Activated T-cell treated with anti-CD3 and anti-CD28 coated beads for 1 hour (primary cell): ENCODE results near the gene FREM1.

Source experiments
- DNase-seq: peaks from one replicate; pipeline ENCODE4 v3.0.0-alpha.2; 2020; ENCODE audit warnings: low read depth

FREM1 gene

DNA sequence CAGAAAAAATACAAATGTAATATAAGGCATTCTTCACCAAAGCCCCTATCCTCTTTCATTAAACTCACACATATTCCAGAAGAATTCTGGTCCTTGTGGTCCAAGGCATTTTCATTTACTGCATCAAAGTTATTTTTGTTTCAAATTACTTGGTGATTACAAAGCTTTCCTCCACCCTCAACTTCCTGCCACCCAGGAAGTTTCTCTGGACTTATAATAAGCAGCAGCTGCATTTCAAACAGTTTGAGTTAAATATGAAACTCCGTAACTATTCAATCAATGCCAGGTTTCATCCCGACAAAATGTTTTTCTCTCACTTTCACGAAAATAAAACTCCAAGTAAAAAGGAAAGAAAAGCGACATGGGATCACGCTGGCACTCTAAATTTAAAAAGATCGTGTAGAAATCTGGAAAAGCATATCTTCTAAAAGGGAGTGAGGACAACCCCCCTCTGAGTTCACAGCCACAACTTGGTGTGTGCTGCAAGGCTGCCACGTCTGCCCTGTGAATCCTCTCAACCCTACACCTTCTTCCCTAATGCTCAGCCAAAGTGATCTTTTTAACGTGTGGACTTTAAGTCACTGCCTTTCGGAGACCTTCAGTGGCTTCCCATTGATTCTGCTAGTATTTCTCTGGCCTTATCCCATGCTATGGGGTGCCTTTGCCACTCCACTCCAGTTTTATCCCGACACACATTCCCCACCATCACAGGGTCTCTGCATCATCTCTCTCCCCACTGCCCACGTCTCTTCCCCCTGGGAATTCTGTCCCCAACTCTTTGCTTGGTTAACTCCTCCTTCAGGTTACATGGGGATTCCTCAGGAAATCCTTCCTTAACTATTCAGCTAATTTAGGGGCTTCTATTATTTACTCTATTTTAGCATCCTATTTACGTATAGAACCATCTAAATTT, 96.6 kb downstream of the FREM1 start:
- no peak for DNase-seq

DNA sequence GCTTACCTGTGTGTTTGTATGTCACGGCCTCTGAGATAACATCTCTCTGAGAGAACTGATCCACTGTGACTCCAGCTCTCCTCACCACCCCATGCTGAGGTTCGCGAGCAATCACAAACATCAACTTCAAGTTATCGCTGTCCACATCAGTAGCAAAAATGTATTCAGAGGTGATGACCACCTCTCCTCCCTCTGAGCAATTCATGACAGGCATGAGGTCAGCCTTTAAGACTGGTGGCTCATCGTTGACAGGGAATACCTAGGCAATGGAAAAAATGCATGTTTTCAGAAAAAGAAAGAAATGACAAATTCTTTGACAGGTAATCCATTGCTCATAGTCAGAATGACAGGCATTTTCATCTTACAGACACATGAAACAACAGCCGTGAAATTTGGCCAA, 97.4 kb downstream of the FREM1 start:
- DNase-seq, result no peak

DNA sequence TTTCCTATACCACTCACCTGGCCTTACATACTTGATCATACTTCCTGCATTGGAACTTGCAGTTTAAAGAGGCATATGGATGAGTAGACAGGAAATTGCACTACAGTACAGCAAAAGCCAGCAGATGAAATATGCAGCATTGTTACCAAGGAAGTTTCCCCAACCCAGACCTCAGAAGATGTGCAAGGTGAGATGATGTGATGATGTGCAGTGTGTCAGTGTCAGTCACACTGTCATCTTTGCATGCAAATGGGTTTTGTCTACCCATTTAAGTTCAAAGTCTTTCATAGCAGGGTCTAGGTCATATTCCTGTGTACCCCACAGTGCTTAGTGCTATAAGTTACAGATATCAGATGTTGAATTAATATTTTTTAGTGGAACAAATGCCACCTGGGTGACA, 98.4 kb downstream of the FREM1 start:
- DNase-seq, result no peak

DNA sequence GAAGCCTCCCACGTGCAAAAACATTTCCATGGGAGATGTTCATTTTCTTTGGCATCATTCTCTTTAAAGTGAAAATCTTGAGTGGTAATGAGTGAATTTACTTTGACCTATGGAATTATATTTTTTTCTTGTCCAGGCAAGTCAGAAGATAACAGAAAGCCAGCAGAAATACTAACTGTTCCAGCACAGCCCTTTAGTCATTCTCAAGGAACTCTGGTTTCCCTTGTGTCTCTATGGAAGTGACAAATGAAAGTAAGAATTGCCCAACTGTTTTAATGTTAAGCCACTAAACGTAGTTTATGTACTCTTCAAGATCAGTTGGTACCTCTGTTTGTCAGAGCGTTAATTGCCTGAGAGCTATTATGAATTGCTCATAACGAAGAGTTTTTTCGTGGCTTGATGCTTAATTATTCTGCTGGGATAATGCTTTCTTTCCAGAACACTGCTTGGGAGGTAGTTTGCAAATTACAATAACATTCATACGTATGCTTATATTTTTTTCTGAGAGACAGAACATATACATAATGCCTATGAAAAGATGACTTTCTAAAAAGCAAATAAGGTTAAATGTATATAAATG, 103.2 kb downstream of the FREM1 start:
- no peak for DNase-seq

DNA sequence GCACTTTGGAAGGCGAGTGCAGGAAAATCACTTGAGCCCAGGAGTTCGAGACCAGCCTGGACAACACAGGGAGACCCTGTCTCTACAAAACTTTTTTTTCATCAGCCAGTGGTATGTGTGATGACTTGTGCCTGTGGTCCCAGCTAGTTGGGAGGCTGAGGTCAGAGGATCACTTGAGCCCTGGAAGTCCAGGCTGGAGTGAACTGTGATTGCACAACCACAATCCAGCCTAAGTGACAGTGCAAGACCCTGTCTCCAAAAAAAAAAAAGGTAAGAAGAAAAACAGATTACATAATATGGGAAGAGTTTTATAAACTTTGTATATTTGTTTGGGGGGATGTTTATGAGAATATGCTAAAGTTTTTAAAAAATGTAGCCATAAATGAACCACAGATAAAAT, 111.2 kb downstream of the FREM1 start:
- DNase-seq, result no peak

DNA sequence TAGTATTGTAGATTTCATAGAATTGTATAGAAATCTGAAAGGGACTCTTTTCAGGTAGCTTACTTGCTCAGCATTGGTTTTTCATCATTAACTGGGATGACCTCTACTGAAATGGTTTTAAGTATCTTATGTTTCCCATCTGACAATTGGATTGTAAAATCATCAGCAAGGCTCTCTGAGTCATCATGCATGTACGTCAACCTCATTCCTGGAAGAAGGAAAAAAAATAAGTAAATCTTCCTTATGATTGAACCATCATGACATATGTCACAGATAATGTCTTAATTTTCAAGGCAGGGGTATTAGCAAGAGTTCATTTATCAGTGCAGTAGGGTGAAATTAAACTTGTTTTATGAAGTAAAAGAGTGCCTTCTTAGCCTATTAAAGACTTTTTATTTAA, 112.8 kb downstream of the FREM1 start:
- DNase-seq, result no peak

DNA sequence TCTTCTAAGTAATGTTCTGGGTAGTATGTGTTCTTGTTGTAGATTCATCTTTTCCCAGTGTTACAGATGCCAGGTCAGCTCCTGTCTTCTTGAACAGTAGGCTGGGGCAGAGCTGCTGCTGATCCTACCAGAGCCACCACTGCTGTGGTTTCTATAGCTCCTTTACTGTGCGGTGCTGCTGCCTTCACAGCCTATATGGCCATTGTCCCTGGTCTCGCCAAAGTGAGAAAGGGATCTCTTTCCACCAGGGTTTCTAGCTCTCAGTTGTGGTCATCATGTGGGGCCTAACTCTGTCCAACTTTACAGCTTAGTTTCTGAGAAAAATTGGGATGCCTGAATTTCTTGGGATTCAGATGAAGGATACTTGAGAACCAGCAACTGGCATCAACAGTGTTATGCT, 116.8 kb downstream of the FREM1 start:
- no peak for DNase-seq

DNA sequence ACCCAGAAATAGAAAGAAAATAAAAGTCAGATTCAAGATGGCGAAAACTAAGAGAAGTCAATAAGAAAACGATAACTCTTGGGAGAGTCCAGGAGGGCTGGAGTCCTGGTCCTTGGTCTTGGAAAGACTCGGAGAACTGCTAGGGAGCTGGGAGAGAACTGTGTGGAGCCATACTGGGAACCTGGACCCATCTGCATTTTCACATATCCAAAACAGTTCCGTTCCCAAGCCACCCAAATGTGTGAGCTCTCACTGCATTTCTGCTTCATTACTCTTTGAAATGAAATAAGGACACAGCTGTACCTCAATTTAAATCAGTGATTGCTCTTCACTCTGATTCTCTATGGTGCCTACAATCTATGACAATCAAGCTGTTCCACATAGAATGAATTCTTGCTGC, 119.6 kb downstream of the FREM1 start:
- no peak for DNase-seq

DNA sequence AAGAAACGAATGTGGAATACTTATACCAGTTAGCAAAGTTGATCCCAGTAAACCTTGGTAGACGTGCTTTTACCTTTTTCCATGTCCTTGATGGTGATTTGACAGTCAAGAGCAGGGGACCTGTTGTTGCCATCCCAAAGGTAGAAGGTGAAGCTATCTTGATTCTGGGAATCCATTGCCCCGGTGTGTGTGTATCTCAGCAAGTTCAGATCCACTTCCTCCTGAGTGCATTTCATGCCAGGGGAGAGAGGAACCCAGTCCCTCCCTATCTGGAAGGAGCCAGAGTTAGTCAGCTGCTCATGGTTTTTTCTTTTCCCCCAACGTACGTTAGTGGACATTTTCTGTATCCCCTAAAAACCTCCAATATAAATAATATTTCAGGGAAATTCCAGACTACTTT, 121.4 kb downstream of the FREM1 start:
- no peak for DNase-seq

DNA sequence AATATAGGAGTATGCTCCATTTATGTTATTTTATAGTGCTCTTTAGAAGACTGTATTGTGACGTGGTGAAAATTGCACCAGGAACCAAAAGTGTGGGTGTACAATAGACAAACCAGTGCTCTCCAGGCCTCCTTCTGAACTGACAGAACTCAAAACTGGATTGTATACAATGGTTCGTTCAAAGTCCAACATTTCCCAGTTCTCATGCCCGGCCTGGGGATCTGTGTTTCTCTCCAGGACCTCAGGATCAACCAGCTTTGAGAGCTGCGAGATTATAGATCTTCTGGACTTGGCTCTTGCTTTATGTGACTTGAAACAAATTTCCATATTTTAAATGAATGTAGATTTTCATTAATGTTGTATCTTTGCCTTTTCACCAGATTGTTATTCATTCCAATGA, 126.9 kb downstream of the FREM1 start:
- no peak for DNase-seq

DNA sequence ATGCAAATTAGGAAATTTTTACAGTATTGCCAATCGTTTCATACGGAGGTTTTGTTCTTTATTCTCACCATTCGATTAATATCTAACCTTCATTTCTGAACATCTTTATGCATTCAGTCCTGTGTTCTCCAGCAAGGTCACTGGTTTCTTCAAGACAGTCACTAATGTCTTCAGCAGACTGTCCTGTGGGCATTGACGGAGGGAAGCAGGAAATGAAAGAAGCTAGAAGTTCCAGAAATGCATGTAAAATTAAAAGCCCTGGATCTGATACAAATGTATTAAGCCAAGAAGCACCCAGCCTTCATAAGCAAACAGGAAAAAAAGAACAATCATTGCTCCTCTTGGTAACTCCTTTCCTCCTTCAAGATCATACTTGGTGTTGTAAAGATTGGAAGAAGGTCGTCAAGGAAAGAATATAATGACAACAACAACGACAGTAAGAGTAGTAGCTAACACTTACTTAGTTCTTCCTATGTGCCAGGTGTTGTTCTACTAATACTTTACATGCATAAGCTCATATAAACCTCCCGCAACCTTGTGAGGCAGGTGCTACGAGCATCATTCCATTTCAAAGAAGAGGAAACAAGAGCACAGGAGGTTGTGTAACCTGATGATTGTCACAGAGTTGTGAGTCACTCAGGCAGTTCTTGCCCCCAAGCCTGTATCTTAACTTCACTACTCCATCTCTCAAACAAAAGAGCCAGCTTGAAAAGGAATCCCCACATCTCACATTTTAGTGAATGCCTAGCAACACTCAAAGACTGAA, 127.8 kb downstream of the FREM1 start:
- no peak for DNase-seq

DNA sequence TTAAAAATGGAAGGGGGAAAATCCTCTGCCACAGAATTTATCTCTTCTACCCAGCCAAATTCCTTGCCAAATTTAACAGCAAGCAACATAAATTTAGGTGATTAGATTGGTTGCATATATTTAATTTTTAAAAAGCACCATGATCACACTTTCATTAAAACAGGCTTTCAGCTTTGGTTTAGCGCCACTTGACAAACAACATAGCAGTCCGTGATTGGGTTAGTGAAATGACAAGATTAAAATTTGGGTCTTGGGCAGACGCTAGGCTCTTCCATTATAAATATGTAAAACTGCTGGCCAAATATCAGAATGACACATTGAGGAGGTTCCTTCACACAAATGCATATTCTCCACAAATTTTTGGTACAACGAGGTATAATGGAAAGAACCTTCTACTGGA, 129.5 kb downstream of the FREM1 start:
- DNase-seq, result no peak

DNA sequence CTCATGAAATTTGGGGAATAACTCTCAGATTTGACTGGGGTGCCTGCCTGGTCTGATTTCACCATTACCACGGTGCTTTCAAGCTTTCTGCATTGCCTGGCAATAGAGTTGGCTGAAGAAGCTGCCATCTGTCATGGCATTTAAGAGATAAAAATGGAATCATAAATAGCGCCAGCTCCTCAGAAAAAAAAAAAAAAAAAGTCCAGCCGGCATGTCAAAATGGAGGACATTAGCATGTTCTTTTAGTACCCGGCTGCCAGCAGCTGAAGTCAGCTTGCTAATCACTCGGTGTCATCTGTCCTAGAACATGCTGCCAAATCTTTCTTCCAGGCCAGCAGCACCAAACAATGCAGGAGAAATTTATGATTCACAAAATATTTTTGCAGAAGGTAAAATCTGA, 130.0 kb downstream of the FREM1 start:
- DNase-seq, result no peak

DNA sequence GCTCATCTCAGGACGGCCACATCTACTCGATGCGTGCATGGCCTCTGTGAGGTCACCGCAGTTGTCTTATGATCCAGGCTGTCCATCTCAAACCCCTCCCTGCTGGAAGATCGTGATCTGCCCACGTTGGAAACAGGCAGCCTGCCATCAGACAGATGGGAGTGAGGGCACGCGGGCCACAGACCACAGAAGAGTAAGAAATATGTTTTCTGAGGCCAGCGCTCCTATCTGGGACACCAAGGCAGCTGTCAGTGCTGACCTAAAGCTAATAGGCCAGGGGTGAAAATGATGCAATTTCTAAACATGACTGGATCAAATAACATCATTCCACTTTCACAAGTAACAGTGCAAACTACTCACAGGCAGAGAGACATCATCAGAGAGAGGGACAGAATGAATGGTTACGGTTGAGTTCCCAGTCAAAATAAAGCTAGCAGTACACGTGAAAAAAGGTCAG, 130.6 kb downstream of the FREM1 start:
- no peak for DNase-seq

DNA sequence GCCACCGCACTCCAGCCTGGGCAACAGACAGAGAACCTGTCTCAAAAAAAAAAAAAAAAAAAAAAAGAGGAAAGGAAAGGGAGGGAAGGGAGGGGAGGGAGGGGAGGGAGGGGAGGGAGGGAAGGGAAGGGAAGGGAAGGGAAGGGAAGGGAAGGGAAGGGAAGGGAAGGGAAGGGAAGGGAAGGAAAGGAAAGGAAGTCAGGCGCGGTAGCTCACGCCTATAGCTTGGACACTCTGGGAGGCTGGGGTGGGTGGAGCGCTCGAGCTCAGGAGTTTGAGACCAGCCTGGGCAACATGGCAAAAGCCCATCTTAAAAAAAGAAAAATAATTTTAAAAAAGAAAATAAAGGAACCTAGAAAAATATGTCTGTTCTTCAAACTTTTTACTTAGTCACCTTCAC, 131.7 kb downstream of the FREM1 start:
- no peak for DNase-seq

DNA sequence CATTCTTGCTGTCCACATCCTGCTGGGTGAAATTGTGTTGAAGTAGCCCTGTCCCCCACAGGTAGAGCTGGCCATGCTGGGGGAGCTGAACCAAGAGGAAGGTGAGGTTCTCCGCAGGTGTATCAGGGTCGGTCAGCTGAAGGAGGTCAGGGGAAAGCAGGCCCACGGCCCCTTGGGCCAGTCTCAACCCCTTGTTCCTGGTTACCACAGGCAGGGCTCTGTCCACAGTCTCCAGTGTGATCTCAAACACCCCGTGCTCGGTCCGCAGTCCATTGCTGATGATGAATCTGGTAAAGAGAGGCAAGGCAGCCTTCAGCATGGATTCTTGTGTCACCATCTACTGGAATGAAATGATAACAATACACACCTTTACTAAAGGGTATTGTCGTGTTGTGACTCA, 134.3 kb downstream of the FREM1 start:
- no peak for DNase-seq

DNA sequence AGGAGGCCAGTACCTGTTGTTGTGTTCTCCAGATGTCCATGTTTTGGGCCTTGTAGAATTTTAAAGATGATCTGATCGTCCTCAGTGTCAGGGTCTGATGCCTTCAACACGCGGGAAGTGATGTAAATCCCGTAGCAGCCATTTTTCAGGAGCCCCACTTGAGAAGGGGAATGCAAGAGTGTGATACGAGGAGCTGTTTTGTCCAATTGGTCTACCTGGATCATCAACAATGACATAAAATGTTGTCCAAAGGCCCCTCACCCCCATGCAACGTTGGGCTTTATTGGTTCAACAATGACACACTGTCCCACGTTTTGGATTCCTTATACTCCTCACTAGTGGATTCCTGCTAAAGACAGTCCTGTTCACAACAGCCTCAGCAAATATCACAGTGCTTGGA, 139.6 kb downstream of the FREM1 start:
- DNase-seq, result no peak

DNA sequence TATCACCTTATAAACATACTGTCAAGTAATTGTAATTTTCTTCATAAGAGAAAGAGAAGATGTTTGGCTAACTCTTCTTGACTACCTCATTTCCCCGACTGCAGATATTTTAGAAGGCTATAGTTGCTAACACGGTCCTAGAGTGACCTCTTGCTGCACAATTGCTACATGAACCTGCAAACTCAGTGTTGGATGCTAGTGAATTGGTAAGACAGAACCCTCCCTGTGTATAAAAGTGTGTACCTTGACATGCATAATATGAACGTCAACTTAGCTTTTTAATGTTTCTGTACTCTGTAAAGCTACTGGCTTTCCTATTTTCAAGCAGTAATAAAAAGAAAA, 141.0 kb downstream of the FREM1 start:
- DNase-seq, result no peak

DNA sequence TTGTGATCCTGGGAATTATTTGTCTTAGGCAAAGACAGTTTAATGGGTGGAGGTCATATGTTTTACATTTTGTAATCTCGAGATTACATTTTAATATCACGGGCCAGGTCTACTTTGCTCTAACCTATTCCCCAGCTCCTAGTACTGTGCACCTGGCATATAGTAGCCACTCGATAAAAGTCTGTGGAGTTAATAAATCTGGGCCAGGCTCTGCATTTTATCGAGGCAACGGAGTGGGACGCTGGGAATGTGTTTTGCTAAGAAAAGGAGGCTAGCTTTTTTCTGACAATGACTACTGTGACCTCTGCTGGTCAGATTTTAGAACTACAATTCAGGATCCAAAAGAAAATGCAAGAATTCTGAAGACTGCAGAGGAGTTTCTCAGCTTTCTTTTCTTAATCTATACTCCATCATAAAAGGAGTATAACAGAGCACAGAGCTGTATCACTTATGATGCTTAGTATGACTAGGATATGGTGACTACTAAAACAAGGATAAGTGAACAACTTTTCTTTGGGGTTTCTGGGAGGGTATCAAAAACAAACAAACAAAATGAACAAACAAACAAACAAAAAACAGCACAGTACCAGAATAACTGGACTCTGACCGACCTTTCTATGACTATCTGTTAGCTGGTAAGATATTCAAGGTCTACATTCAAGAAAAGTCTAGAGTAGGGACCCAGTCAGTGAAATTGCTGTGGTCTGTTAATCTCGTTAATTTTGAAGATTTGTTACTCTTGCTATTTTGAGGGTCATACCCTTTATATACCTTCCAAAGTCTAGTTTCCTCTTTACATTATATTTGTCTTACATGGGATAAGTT, 141.6 kb downstream of the FREM1 start:
- DNase-seq, result no peak

DNA sequence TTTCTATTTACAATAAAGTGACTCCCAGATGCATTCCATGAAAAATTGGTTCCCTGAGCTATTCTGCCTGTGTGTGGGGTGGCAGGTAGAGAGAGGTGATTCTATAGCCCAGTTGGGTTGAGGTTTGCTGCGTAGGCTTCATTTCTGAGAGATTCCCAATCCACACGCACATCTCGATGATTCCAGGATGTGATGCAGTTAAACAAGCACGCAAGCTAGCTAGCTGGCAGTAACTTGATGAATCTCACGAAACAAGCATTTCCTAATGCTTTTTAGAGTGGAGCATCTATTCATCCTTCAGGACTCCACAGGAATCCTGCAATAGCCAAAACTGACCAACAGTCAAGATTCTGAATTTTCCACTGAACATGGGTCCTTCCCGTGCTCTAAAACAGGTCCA, 143.9 kb downstream of the FREM1 start:
- DNase-seq, result no peak

DNA sequence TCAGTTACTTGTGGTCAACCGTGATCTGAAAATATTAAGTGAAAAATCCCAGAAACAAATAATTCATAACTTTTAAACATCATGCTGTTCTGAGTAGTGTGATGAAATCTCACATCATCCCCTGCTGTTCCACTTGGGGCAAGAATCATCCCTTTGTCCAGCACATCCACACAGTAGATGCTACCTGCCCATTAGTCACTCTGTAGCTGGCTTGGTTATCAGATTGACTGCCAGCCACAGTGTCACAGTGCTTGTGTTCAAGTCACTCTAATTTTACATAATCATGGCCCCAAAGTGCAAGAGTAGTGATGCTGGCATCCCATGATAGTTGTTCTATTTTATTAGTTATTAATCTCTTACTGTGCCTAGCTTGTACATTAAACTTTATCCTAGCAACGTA, 148.6 kb downstream of the FREM1 start:
- DNase-seq, result no peak

DNA sequence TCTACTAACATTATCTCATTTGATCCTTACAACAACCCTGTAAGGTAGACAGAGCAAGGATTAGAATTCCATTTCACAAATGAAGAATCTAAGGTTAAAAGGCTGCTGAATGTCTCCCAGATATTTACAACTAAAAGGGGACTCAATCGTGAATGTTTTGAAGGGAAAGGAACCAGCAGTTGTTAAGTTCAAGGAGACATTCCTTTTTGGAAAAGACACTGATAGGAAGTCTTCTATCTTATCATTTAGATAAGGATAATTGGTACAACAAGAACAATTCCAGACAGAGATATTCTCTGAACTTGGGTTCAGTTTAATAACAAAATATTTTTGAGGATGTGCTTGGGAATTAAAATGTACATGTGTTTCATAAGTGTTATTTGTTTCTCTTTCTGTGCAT, 150.2 kb downstream of the FREM1 start:
- DNase-seq, result no peak
